ENCODE results near the gene FSTL5.

The FSTL5 gene

GRCh38 chr4:161517941-161518340 lies 645.9 kb downstream of the FSTL5 start:
- DNase-seq (ENCODE audit: low spot score): no peak
- H3K27ac ChIP-seq: no peak overlapping the region
- no peak overlapping the region for H3K4me3 ChIP-seq
- no peak for TF ChIP-seq CTCF (IDR thresholded peaks at IDR 0.05)

GRCh38 chr4:161505141-161505540 lies 658.7 kb downstream of the FSTL5 start:
- TF ChIP-seq CTCF (IDR thresholded peaks at IDR 0.05): no peak
- Histone ChIP-seq H3K27ac (no peak overlapping the region), H3K4me3 (no peak overlapping the region)
- DNase-seq (ENCODE audit: low spot score): no peak

- Histone ChIP-seq H3K4me3 (no peak overlapping the region), H3K27ac (no peak overlapping the region)
- TF ChIP-seq CTCF (IDR thresholded peaks at IDR 0.05): no peak
- DNase-seq (ENCODE audit: low spot score): no peak
Measured at GRCh38 chr4:161498155-161498554, 665.6 kb downstream of the FSTL5 start.

- Histone ChIP-seq H3K27ac (no peak overlapping the region), H3K4me3 (no peak overlapping the region)
- no peak for DNase-seq (ENCODE audit: low spot score)
- TF ChIP-seq CTCF (IDR thresholded peaks at IDR 0.05): no peak
Measured at GRCh38 chr4:161486461-161486860, 677.3 kb downstream of the FSTL5 start.

GRCh38 chr4:161466316-161466715 lies 697.5 kb downstream of the FSTL5 start:
- TF ChIP-seq CTCF (IDR thresholded peaks at IDR 0.05): no peak
- no peak for DNase-seq (ENCODE audit: low spot score)
- no peak overlapping the region for H3K27ac ChIP-seq
- H3K4me3 ChIP-seq: no peak overlapping the region

- Histone ChIP-seq H3K4me3 (no peak overlapping the region), H3K27ac (no peak overlapping the region)
- no peak for TF ChIP-seq CTCF (IDR thresholded peaks at IDR 0.05)
- DNase-seq (ENCODE audit: low spot score): no peak
Measured at GRCh38 chr4:161463436-161463835, 700.4 kb downstream of the FSTL5 start.

- no peak for TF ChIP-seq CTCF (IDR thresholded peaks at IDR 0.05)
- Histone ChIP-seq H3K4me3 (no peak overlapping the region), H3K27ac (no peak overlapping the region)
- DNase-seq (ENCODE audit: low spot score): no peak
Measured at GRCh38 chr4:161457906-161458305, 705.9 kb downstream of the FSTL5 start.

Data from coronary artery (tissue), 2 donors.